HepG2 (cell line): ENCODE data around the gene GDPGP1. TPM values are rescaled to one million over a fixed set of nuclear protein-coding genes. Genes with fewer than 3 reads are reported as not detected.

Experiments
- BRCA1 ChIP-seq: sonication (generic); formaldehyde crosslinking; IDR thresholded peaks from 2 replicates; pipeline ENCODE4 v1.4.0; 2020; ENCODE audit warnings: missing genetic modification reagents
- ELF3 ChIP-seq: IDR thresholded peaks from 2 replicates; pipeline ENCODE4 v1.6.1; 2016; ENCODE audit warnings: missing genetic modification reagents, missing compliant biosample characterization
- FOXK1 ChIP-seq: sonication (generic); formaldehyde crosslinking; IDR thresholded peaks from 2 replicates; pipeline ENCODE4 v1.4.0; 2020; ENCODE audit warnings: low read depth, missing genetic modification reagents, borderline replicate concordance
- IRX3 ChIP-seq: sonication (generic); formaldehyde crosslinking; IDR thresholded peaks from 2 replicates; pipeline ENCODE4 v1.8.1; 2023; ENCODE audit warnings: mild to moderate bottlenecking, low read depth, missing genetic modification reagents, borderline replicate concordance
- PRMT3 ChIP-seq: sonication (generic); formaldehyde crosslinking; IDR thresholded peaks from 2 replicates; pipeline ENCODE4 v1.8.1; 2022; ENCODE audit warnings: low read depth, mild to moderate bottlenecking, moderate library complexity, missing genetic modification reagents, borderline replicate concordance
- SPEN ChIP-seq: sonication (generic); formaldehyde crosslinking; IDR thresholded peaks from 2 replicates; pipeline ENCODE4 v1.5.1; 2020; ENCODE audit warnings: low read depth, mild to moderate bottlenecking, missing genetic modification reagents
- TARDBP ChIP-seq: sonication (generic); formaldehyde crosslinking; IDR thresholded peaks from 2 replicates; pipeline ENCODE4 v1.8.0; 2022; ENCODE audit warnings: mild to moderate bottlenecking, missing genetic modification reagents
- TOPORS ChIP-seq: sonication (generic); formaldehyde crosslinking; IDR thresholded peaks from 2 replicates; pipeline ENCODE4 v1.8.0; 2023; ENCODE audit warnings: mild to moderate bottlenecking, missing genetic modification reagents
- ZBTB3 ChIP-seq: sonication (generic); formaldehyde crosslinking; IDR thresholded peaks from 2 replicates; pipeline ENCODE4 v1.4.0; 2020; ENCODE audit warnings: low read depth, mild to moderate bottlenecking, moderate library complexity, missing genetic modification reagents, borderline replicate concordance
- ZFAT ChIP-seq: sonication (generic); formaldehyde crosslinking; conservative IDR thresholded peaks from 2 replicates; pipeline ENCODE4 v1.8.1; 2023; ENCODE audit warnings: missing genetic modification reagents, inconsistent platforms
- ZKSCAN1 ChIP-seq: fragments of 150-350 bp; IDR thresholded peaks from 2 replicates; pipeline ENCODE4 v1.6.1; 2014; ENCODE audit warnings: low read length
- ZNF546 ChIP-seq: sonication (generic); formaldehyde crosslinking; conservative IDR thresholded peaks from 2 replicates; pipeline ENCODE4 v1.8.1; 2023; ENCODE audit warnings: mild to moderate bottlenecking, missing genetic modification reagents
- ZNF703 ChIP-seq: sonication (generic); formaldehyde crosslinking; IDR thresholded peaks from 2 replicates; pipeline ENCODE4 v1.5.1; 2020; ENCODE audit warnings: missing genetic modification reagents, mild to moderate bottlenecking, moderate library complexity, borderline replicate concordance
- ZSCAN29 ChIP-seq: sonication (generic); formaldehyde crosslinking; conservative IDR thresholded peaks from 2 replicates; pipeline ENCODE4 v1.4.0; 2020; ENCODE audit warnings: mild to moderate bottlenecking, missing genetic modification reagents
- polyA plus RNA-seq, 8 experiments: library from polyadenylated mRNA; depleted of rRNA in 3 of 8; stranded (reverse) in 7 of 8; unstranded in 1 of 8; fragments of >200 nt; fragmentation: Illumina TruSeq in 4 of 8; extraction: Trizol in 4 of 8; gene quantifications; 2 replicates each; pipeline versions ENCODE4 v1.2.1 to v1.2.3, GENCODE V29; 2011 to 2016; ENCODE audit warnings: low read depth in 4 of 8, missing spikeins in 1 of 8, mixed read lengths in 1 of 8; ENCODE audit not compliant: insufficient read depth in 1 of 8
- total RNA-seq, 5 experiments: library from RNA; depleted of rRNA; stranded (reverse); fragments of >200 nt; fragmentation: Illumina TruSeq; extraction: Trizol; gene quantifications; 2 replicates each; pipeline ENCODE4 v1.2.3, GENCODE V29; 2016; ENCODE audit warnings: low read depth in 1 of 5
- TF ChIP-seq, protein P1 (sequence below): IDR thresholded peaks from 2 replicates; pipeline ENCODE4 v1.6.1; 2016; ENCODE audit warnings: missing compliant biosample characterization, missing genetic modification reagents, borderline replicate concordance
- TF ChIP-seq, protein P2 (sequence below): sonication (generic); formaldehyde crosslinking; IDR thresholded peaks from 2 replicates; pipeline ENCODE4 v1.8.1; 2023; ENCODE audit warnings: mild to moderate bottlenecking, missing genetic modification reagents
- TF ChIP-seq, protein P3 (sequence below): sonication (generic); formaldehyde crosslinking; IDR thresholded peaks from one replicate; pipeline ENCODE4 v1.5.1; 2020; ENCODE audit warnings: mild to moderate bottlenecking, missing genetic modification reagents; ENCODE audit errors: not compliant biosample characterization

Gene GDPGP1
- total and polyA plus RNA-seq, 2 of the 13 experiments (the other 11 are each of a cell fraction or from before 2014, with no cell fraction given) = 1.5 to 4.3 TPM

DNA sequence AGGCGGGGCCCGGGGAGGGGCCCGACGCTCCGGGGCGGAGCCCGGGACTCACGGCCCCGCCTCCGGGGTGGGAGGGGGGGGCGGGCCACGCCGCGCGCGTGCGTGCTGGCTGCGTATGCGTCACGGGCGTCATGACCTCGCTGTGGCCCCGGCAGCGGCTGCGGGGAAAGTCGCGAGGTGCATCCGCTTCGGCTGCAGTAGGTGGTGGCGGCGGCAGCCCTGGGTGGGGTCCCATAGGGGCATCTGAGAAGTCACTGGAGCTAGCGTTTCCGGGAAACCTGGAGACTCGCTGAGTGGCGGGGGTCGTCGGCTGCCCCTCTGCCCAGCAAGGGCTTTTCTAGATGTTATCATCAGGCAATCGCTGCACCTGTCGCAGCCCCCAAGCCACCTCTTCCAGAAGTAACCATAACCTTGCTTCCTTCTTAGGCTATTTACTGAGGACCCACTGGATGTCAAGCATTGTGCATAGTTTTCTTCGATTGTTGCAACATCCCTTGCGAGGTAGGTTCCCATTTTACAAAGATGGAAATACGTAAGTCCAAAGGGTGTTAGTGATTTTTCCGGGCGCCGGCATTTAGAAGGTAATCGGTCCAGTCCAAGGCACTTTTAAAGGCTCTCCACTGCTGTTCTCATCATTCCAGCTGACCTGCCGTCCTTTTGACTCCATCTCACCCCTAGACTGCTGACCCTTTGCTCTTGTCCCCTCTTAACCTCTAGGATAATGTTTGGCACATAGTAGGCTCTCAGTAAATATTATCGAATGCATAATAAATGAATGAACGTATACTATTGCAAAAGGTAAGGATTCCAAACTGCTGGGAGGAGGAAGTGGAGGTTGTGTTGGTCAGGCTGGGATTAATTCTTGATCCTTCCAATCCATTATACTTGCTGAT is at the start of gene GDPGP1 (continued):
- no peak for TF ChIP-seq BRCA1 (CRISPR knock-in tag)
- 0 out of 2 replicates have a peak, but pooled peaks have one; percentile 20 for TF ChIP-seq ZKSCAN1
- TF ChIP-seq ZSCAN29 (CRISPR knock-in tag) = 0 out of 2 replicates have a peak, but pooled peaks have one; percentile 31
- no peak for TF ChIP-seq TARDBP (CRISPR knock-in tag)
- TF ChIP-seq ZNF546 (CRISPR knock-in tag) = 0 out of 2 replicates have a peak, but pooled peaks have one; percentile 61
- TF ChIP-seq ZFAT (CRISPR knock-in tag) = no peak
- peak; percentile 3; the same call in 1 of the 2 replicates for TF ChIP-seq ELF3 (CRISPR knock-in tag)
- TF ChIP-seq ZBTB3 (CRISPR knock-in tag) = 0 out of 2 replicates have a peak, but pooled peaks have one; percentile 79
- TF ChIP-seq ZNF703 (CRISPR knock-in tag) = no peak
- no peak for TF ChIP-seq FOXK1
- no peak for TF ChIP-seq PRMT3
- no peak for TF ChIP-seq IRX3 (CRISPR knock-in tag)
- TF ChIP-seq, protein P1, sequence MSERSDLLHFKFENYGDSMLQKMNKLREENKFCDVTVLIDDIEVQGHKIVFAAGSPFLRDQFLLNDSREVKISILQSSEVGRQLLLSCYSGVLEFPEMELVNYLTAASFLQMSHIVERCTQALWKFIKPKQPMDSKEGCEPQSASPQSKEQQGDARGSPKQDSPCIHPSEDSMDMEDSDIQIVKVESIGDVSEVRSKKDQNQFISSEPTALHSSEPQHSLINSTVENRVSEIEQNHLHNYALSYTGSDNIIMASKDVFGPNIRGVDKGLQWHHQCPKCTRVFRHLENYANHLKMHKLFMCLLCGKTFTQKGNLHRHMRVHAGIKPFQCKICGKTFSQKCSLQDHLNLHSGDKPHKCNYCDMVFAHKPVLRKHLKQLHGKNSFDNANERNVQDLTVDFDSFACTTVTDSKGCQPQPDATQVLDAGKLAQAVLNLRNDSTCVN (CRISPR knock-in tag) = no peak; the same call in 1 of the 2 replicates
- TF ChIP-seq TOPORS (CRISPR knock-in tag) = no peak; the same call in 1 of the 2 replicates
- peak; percentile 12; the same call in 1 of the 2 replicates for TF ChIP-seq SPEN (CRISPR knock-in tag)
- TF ChIP-seq, protein P2, sequence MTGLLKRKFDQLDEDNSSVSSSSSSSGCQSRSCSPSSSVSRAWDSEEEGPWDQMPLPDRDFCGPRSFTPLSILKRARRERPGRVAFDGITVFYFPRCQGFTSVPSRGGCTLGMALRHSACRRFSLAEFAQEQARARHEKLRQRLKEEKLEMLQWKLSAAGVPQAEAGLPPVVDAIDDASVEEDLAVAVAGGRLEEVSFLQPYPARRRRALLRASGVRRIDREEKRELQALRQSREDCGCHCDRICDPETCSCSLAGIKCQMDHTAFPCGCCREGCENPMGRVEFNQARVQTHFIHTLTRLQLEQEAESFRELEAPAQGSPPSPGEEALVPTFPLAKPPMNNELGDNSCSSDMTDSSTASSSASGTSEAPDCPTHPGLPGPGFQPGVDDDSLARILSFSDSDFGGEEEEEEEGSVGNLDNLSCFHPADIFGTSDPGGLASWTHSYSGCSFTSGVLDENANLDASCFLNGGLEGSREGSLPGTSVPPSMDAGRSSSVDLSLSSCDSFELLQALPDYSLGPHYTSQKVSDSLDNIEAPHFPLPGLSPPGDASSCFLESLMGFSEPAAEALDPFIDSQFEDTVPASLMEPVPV (CRISPR knock-in tag) = peak; percentile 38; the same call in 1 of the 2 replicates
- TF ChIP-seq, protein P3, sequence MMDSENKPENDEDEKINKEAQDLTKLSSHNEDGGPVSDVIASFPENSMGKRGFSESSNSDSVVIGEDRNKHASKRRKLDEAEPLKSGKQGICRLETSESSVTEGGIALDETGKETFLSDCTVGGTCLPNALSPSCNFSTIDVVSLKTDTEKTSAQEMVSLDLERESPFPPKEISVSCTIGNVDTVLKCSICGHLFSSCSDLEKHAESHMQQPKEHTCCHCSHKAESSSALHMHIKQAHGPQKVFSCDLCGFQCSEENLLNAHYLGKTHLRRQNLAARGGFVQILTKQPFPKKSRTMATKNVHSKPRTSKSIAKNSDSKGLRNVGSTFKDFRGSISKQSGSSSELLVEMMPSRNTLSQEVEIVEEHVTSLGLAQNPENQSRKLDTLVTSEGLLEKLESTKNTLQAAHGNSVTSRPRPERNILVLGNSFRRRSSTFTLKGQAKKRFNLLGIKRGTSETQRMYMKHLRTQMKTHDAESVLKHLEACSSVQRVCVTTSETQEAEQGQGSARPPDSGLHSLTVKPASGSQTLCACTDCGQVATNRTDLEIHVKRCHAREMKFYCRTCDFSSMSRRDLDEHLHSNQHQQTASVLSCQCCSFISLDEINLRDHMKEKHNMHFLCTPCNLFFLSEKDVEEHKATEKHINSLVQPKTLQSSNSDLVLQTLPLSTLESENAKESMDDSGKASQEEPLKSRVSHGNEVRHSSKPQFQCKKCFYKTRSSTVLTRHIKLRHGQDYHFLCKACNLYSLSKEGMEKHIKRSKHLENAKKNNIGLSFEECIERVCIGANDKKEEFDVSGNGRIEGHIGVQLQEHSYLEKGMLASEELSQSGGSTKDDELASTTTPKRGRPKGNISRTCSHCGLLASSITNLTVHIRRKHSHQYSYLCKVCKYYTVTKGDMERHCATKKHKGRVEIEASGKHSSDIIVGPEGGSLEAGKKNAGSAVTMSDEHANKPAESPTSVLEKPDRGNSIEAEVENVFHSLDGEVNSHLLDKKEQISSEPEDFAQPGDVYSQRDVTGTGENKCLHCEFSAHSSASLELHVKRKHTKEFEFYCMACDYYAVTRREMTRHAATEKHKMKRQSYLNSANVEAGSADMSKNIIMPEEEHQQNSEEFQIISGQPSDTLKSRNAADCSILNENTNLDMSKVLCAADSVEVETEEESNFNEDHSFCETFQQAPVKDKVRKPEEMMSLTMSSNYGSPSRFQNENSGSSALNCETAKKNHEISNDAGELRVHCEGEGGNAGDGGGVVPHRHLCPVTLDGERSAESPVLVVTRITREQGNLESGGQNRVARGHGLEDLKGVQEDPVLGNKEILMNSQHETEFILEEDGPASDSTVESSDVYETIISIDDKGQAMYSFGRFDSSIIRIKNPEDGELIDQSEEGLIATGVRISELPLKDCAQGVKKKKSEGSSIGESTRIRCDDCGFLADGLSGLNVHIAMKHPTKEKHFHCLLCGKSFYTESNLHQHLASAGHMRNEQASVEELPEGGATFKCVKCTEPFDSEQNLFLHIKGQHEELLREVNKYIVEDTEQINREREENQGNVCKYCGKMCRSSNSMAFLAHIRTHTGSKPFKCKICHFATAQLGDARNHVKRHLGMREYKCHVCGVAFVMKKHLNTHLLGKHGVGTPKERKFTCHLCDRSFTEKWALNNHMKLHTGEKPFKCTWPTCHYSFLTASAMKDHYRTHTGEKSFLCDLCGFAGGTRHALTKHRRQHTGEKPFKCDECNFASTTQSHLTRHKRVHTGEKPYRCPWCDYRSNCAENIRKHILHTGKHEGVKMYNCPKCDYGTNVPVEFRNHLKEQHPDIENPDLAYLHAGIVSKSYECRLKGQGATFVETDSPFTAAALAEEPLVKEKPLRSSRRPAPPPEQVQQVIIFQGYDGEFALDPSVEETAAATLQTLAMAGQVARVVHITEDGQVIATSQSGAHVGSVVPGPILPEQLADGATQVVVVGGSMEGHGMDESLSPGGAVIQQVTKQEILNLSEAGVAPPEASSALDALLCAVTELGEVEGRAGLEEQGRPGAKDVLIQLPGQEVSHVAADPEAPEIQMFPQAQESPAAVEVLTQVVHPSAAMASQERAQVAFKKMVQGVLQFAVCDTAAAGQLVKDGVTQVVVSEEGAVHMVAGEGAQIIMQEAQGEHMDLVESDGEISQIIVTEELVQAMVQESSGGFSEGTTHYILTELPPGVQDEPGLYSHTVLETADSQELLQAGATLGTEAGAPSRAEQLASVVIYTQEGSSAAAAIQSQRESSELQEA = no peak
